HCT116 (cell line): Measurements from ENCODE around the gene ACTR1A. TPM values are rescaled to one million over a fixed set of nuclear protein-coding genes. Genes with fewer than 3 reads are reported as not detected.

Source experiments
- ATAC-seq: fragments of 200-7000 bp; cut with Tn5 transposase; 2 replicates; pipeline ENCODE4 v1.9.1; 2020; ENCODE audit warnings: mild to moderate bottlenecking, moderate library complexity
- BruUV-seq: library from RNA; stranded (reverse); fragments of 400-500 nt; replicated peaks from 2 replicates; lab custom pipeline; 2021; lab: Mats Ljungman, UMichigan
- CTCF ChIA-PET: fragments of 300-600 bp; sonication (Branson Sonifier 250); formaldehyde crosslinking; loops from one replicate; lab custom pipeline; 2021; ENCODE audit warnings: antibody characterized with exemption; lab: Charles Lee
- POLR2A ChIA-PET: fragments of 300-600, 350-600 bp; sonication (Branson Sonifier 250); formaldehyde crosslinking; loops from one replicate; lab custom pipeline; 2021; ENCODE audit warnings: antibody characterized with exemption; lab: Charles Lee
- RAD21 ChIA-PET, 2 experiments: fragments of 300-600 bp; sonication (Branson Sonifier 250); formaldehyde crosslinking; loops; one replicate each; lab custom pipeline; 2023; ENCODE audit warnings: low total read pairs in 2 of 2; ENCODE audit not compliant: uncharacterized antibody in 2 of 2, unreplicated experiment in 2 of 2, low non-redundant PET in 1 of 2; lab: Charles Lee
- DNase-seq: peaks from one replicate; pipeline ENCODE4 v3.0.0-alpha.2; 2010; ENCODE audit warnings: low read depth, low spot score
- H2AFZ ChIP-seq: fragments of 200-600 bp; shearing (Covaris generic), sonication (generic); 2 replicates; pipeline ENCODE4 v1.6.1; 2017; ENCODE audit warnings: low read depth, mixed run types, mixed read lengths, antibody characterized with exemption, low read length; ENCODE audit not compliant: poor library complexity, severe bottlenecking
- H3K27ac ChIP-seq: 2 replicates; pipeline ENCODE4 v1.5.1; 2012; ENCODE audit warnings: low read depth, low read length
- H3K27me3 ChIP-seq: fragments of 200-600 bp; sonication (generic); 2 replicates; pipeline ENCODE4 v1.6.1; 2016; ENCODE audit warnings: mixed run types, low read length, mixed read lengths; ENCODE audit not compliant: insufficient read depth
- H3K36me3 ChIP-seq, 2 experiments: fragments of 200-500 bp in 1 of 2; fragments of 200-600 bp in 1 of 2; sonication (Bioruptor generic) in 1 of 2; sonication (generic) in 1 of 2; 2 replicates each; pipeline versions ENCODE4 v1.5.1 to v1.6.1; 2014 to 2016; ENCODE audit warnings: low read length in 2 of 2, inconsistent platforms in 1 of 2, mixed read lengths in 1 of 2, mixed run types in 1 of 2; ENCODE audit not compliant: insufficient read depth in 2 of 2, control insufficient read depth in 1 of 2
- H3K4me1 ChIP-seq, 2 experiments: fragments of 200-600 bp in 1 of 2; sonication (generic) in 1 of 2; 2 replicates each; pipeline versions ENCODE4 v1.5.1 to v1.6.1; 2012 to 2017; ENCODE audit warnings: low read length in 2 of 2, inconsistent platforms in 1 of 2, mild to moderate bottlenecking in 1 of 2, mixed read lengths in 1 of 2, mixed run types in 1 of 2, moderate library complexity in 1 of 2; ENCODE audit not compliant: insufficient read depth in 2 of 2, control insufficient read depth in 1 of 2
- H3K4me2 ChIP-seq: fragments of 200-600 bp; sonication (generic); 2 replicates; pipeline ENCODE4 v1.6.1; 2017; ENCODE audit warnings: mixed run types, low read length, mixed read lengths
- H3K4me3 ChIP-seq, 2 experiments: fragments of 200-600 bp in 1 of 2; sonication (generic) in 1 of 2; replicated peaks in 1 of 2; 2 replicates each; pipeline ENCODE4 v1.5.1; 2011 to 2016; ENCODE audit warnings: low read length in 2 of 2, control low read depth in 1 of 2, low read depth in 1 of 2, mild to moderate bottlenecking in 1 of 2, mixed read lengths in 1 of 2, mixed run types in 1 of 2
- H3K79me2 ChIP-seq: fragments of 200-600 bp; sonication (generic); 2 replicates; pipeline ENCODE4 v1.6.1; 2017; ENCODE audit warnings: mild to moderate bottlenecking, mixed run types, low read length, moderate library complexity, mixed read lengths; ENCODE audit not compliant: insufficient read depth
- H3K9ac ChIP-seq: fragments of 200-600 bp; sonication (generic); 2 replicates; pipeline ENCODE4 v1.6.1; 2016; ENCODE audit warnings: low read length, mixed read lengths
- H3K9me2 ChIP-seq: fragments of 200-600 bp; sonication (generic), shearing (Covaris generic); 2 replicates; pipeline ENCODE4 v1.6.1; 2017; ENCODE audit warnings: mixed run types, mild to moderate bottlenecking, moderate library complexity; ENCODE audit not compliant: insufficient read depth
- H3K9me3 ChIP-seq, 2 experiments: fragments of 200-500 bp in 1 of 2; fragments of 200-600 bp in 1 of 2; sonication (Bioruptor generic) in 1 of 2; sonication (generic) in 1 of 2; 2 replicates each; pipeline ENCODE4 v1.6.1; 2014 to 2017; ENCODE audit warnings: low read length in 2 of 2, mixed read lengths in 2 of 2, inconsistent platforms in 1 of 2, low read depth in 1 of 2, mild to moderate bottlenecking in 1 of 2, mixed run types in 1 of 2, moderate library complexity in 1 of 2; ENCODE audit not compliant: control insufficient read depth in 1 of 2, insufficient read depth in 1 of 2
- H4K20me1 ChIP-seq: fragments of 200-600 bp; sonication (generic), shearing (Covaris generic); 2 replicates; pipeline ENCODE4 v1.6.1; 2017; ENCODE audit warnings: mixed run types, mild to moderate bottlenecking, moderate library complexity; ENCODE audit not compliant: insufficient read depth
- POLR2AphosphoS5 ChIP-seq: IDR thresholded peaks from 2 replicates; pipeline ENCODE4 v1.6.1; 2011; ENCODE audit warnings: mild to moderate bottlenecking, low read depth, low read length, moderate library complexity
- SIN3A ChIP-seq: IDR thresholded peaks from 2 replicates; pipeline ENCODE4 v1.6.1; 2012; ENCODE audit warnings: low read depth
- SP1 ChIP-seq: IDR thresholded peaks from 2 replicates; pipeline ENCODE4 v1.6.1; 2012; ENCODE audit warnings: low read depth
- TCF7L2 ChIP-seq: IDR thresholded peaks from 2 replicates; pipeline ENCODE4 v1.7.0; 2011; ENCODE audit warnings: borderline replicate concordance, inconsistent platforms; ENCODE audit not compliant: insufficient read depth, insufficient read length; ENCODE audit errors: extremely low read depth
- YY1 ChIP-seq: IDR thresholded peaks from 2 replicates; pipeline ENCODE4 v1.6.1; 2011; ENCODE audit warnings: low read length, low read depth, moderate library complexity, mild to moderate bottlenecking; ENCODE audit not compliant: insufficient replicate concordance; ENCODE audit errors: extremely low read depth
- ZFX ChIP-seq: fragments of 450-650 bp; IDR thresholded peaks from 2 replicates; pipeline ENCODE4 v1.6.1; 2017
- intact Hi-C: fragments of 100-400 bp; cut with micrococcal nuclease; formaldehyde crosslinking; loops from 2 replicates; pipeline ENCODE4 v1.10.0; 2022
- total RNA-seq: library from RNA; stranded (reverse); gene quantifications from one replicate; pipeline ENCODE4 v1.2.1, GENCODE V29; 2021; ENCODE audit not compliant: unreplicated experiment
- TF ChIP-seq, protein P1 (sequence below): IDR thresholded peaks from 2 replicates; pipeline ENCODE4 v1.6.1; 2011; ENCODE audit warnings: mild to moderate bottlenecking, low read length, moderate library complexity; ENCODE audit not compliant: insufficient replicate concordance; ENCODE audit errors: extremely low read depth

ACTR1A gene
- total RNA-seq, 1 experiment from 2014 or later = 94.2 TPM

- no peak for DNase-seq
- CTCF ChIA-PET = no interaction called here
- Histone ChIP-seq H3K9me3 (no peaks in the 10 kb centered on the region), H2AFZ (no peak overlapping the region), H3K79me2 (no peaks in the 10 kb centered on the region), H3K9ac (no peak overlapping the region), H3K36me3 (no peaks in the 10 kb centered on the region), H3K4me1 (0 out of 4 replicates have a peak, but pooled peaks cover 0 to 5% of the 10 kb centered on the region in 2 experiments), H3K27me3 (no peaks in the 10 kb centered on the region), H3K4me2 (no peak overlapping the region), H4K20me1 (no peaks in the 10 kb centered on the region), H3K4me3 (no peak overlapping the region), H3K27ac (no peak overlapping the region), H3K9me2 (no peaks in the 10 kb centered on the region)
- TF ChIP-seq ZFX (no peak), TCF7L2 (no peak), SP1 (no peak), POLR2AphosphoS5 (no peak), SIN3A (no peak), YY1 (no peak)
- TF ChIP-seq, protein P1, sequence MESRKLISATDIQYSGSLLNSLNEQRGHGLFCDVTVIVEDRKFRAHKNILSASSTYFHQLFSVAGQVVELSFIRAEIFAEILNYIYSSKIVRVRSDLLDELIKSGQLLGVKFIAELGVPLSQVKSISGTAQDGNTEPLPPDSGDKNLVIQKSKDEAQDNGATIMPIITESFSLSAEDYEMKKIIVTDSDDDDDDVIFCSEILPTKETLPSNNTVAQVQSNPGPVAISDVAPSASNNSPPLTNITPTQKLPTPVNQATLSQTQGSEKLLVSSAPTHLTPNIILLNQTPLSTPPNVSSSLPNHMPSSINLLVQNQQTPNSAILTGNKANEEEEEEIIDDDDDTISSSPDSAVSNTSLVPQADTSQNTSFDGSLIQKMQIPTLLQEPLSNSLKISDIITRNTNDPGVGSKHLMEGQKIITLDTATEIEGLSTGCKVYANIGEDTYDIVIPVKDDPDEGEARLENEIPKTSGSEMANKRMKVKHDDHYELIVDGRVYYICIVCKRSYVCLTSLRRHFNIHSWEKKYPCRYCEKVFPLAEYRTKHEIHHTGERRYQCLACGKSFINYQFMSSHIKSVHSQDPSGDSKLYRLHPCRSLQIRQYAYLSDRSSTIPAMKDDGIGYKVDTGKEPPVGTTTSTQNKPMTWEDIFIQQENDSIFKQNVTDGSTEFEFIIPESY = no peak
- intact Hi-C loops = no loop called here
- no TSS peak for BruUV-seq
- RAD21 ChIA-PET = no interaction called here
- POLR2A ChIA-PET = no interaction called here
- no peak for ATAC-seq
These were observed 40.4 kb upstream of the ACTR1A start for GRCh38 chr10:102542800-102543418.
